Uterus (tissue), 4 donors: ENCODE data around the gene KLHL4. TPM values are rescaled to one million over a fixed set of nuclear protein-coding genes. Genes with fewer than 3 reads are reported as not detected.

ENCODE experiments used
- DNase-seq, 2 donors: peaks; one replicate each; pipeline ENCODE4 v3.0.0-alpha.2; 2019 to 2020
- H3K27ac ChIP-seq, 2 donors: fragments of 200-600 bp; sonication (generic); 1 replicate in 1 of 2; 2 replicates in 1 of 2; pipeline ENCODE4 v1.5.1; 2016 to 2018
- H3K27me3 ChIP-seq, 2 donors: fragments of 200-600 bp; sonication (generic); one replicate each; pipeline ENCODE4 v1.5.1; 2018 to 2019; ENCODE audit warnings: control low read depth in 1 of 2
- H3K36me3 ChIP-seq, 2 donors: fragments of 200-600 bp; sonication (generic); one replicate each; pipeline ENCODE4 v1.5.1; 2019; ENCODE audit warnings: control low read depth in 1 of 2
- H3K4me1 ChIP-seq, 2 donors: fragments of 200-600 bp; sonication (generic); one replicate each; pipeline ENCODE4 v1.5.1; 2018 to 2019; ENCODE audit warnings: control low read depth in 1 of 2
- H3K4me3 ChIP-seq, 2 donors: fragments of 200-600 bp; sonication (generic); 1 replicate in 1 of 2; 2 replicates in 1 of 2; pipeline ENCODE4 v1.5.1; 2018 to 2019; ENCODE audit warnings: mild to moderate bottlenecking in 1 of 2
- H3K9me3 ChIP-seq, 2 donors: fragments of 200-600 bp; sonication (generic); one replicate each; pipeline ENCODE4 v1.5.1; 2019; ENCODE audit warnings: control low read depth in 1 of 2
- CTCF ChIP-seq, 4 experiments: fragments of 200-600 bp in 2 of 4; fragments of 450-650 bp in 2 of 4; sonication (generic) in 2 of 4; IDR thresholded peaks; one replicate each; pipeline ENCODE4 v1.5.1; 2016 to 2019; ENCODE audit warnings: antibody characterized with exemption in 4 of 4, mild to moderate bottlenecking in 2 of 4, moderate library complexity in 1 of 4
- POLR2A ChIP-seq, 2 donors: fragments of 450-650 bp; IDR thresholded peaks; one replicate each; pipeline ENCODE4 v1.6.1; 2016; ENCODE audit warnings: antibody characterized with exemption in 2 of 2, mild to moderate bottlenecking in 1 of 2, moderate library complexity in 1 of 2
- intact Hi-C: fragments of 100-400 bp; cut with DNase I; formaldehyde crosslinking; loops from one replicate; pipeline ENCODE4 v1.15.1; 2023; ENCODE audit warnings: low total_unique reads
- total RNA-seq, 4 donors: library from RNA; depleted of rRNA in 3 of 4; stranded (reverse); fragments of >200 nt in 3 of 4; gene quantifications; one replicate each; pipeline versions ENCODE4 v1.1.0 to v1.2.4, GENCODE V29; 2014 to 2023
- donor health status: DM: yes; HTN: yes; CAD: no.

The KLHL4 gene
- total RNA-seq, 4 donors from 2014 or later, result 1.5 to 32.7 (median 7.0) TPM

GRCh38 chrX:87582453-87582852 is 64.9 kb downstream of the KLHL4 start:
- no peak overlapping the region for H3K27ac ChIP-seq
- H3K9me3 ChIP-seq, result no peaks in the 10 kb centered on the region
- no peaks in the 10 kb centered on the region for H3K36me3 ChIP-seq
- intact Hi-C loops, result no loop called here
- no peak for TF ChIP-seq CTCF (IDR thresholded peaks at IDR 0.05)
- no peak for TF ChIP-seq POLR2A (IDR thresholded peaks at IDR 0.05)
- no peak for DNase-seq
- no peaks in the 10 kb centered on the region for H3K27me3 ChIP-seq
- no peaks in the 10 kb centered on the region for H3K4me1 ChIP-seq
- H3K4me3 ChIP-seq, result no peak overlapping the region

GRCh38 chrX:87583679-87584078 is 66.1 kb downstream of the KLHL4 start:
- no peak overlapping the region for H3K4me3 ChIP-seq
- no peaks in the 10 kb centered on the region for H3K36me3 ChIP-seq
- no peak for DNase-seq
- intact Hi-C loops, result no loop called here
- H3K27me3 ChIP-seq, result no peaks in the 10 kb centered on the region
- H3K9me3 ChIP-seq, result no peaks in the 10 kb centered on the region
- no peak overlapping the region for H3K27ac ChIP-seq
- no peaks in the 10 kb centered on the region for H3K4me1 ChIP-seq
- no peak for TF ChIP-seq POLR2A (IDR thresholded peaks at IDR 0.05)
- TF ChIP-seq CTCF (IDR thresholded peaks at IDR 0.05), result no peak

- peaks cover 0 to 5% of the 10 kb centered on the region in 2 donors for H3K27me3 ChIP-seq
- intact Hi-C loops, result no loop called here
- no peak overlapping the region for H3K4me3 ChIP-seq
- H3K27ac ChIP-seq, result no peak overlapping the region
- no peak for DNase-seq
- TF ChIP-seq POLR2A (IDR thresholded peaks at IDR 0.05) (no peak), CTCF (IDR thresholded peaks at IDR 0.05) (no peak)
- no peaks in the 10 kb centered on the region for H3K9me3 ChIP-seq
- H3K36me3 ChIP-seq, result no peaks in the 10 kb centered on the region
- H3K4me1 ChIP-seq, result no peaks in the 10 kb centered on the region
These were observed 98.8 kb downstream of the KLHL4 start for GRCh38 chrX:87616371-87616770.

- intact Hi-C loops, result no loop called here
- TF ChIP-seq CTCF (IDR thresholded peaks at IDR 0.05) (no peak), POLR2A (IDR thresholded peaks at IDR 0.05) (no peak)
- no peak overlapping the region for H3K4me3 ChIP-seq
- no peaks in the 10 kb centered on the region for H3K9me3 ChIP-seq
- no peaks in the 10 kb centered on the region for H3K36me3 ChIP-seq
- no peaks in the 10 kb centered on the region for H3K27me3 ChIP-seq
- H3K27ac ChIP-seq, result peak overlapping the region; percentile 24 to 62
- H3K4me1 ChIP-seq, result no peaks in the 10 kb centered on the region
- no peak for DNase-seq
These were observed 104.1 kb downstream of the KLHL4 start for GRCh38 chrX:87621697-87622096.

- no peaks in the 10 kb centered on the region for H3K9me3 ChIP-seq
- no peak overlapping the region for H3K27ac ChIP-seq
- TF ChIP-seq CTCF (IDR thresholded peaks at IDR 0.05), result no peak
- TF ChIP-seq POLR2A (IDR thresholded peaks at IDR 0.05), result no peak
- H3K27me3 ChIP-seq, result no peaks in the 10 kb centered on the region
- no peak for DNase-seq
- no peak overlapping the region for H3K4me3 ChIP-seq
- H3K4me1 ChIP-seq, result no peaks in the 10 kb centered on the region
- no peaks in the 10 kb centered on the region for H3K36me3 ChIP-seq
- intact Hi-C loops, result no loop called here
These were observed 109.4 kb downstream of the KLHL4 start for GRCh38 chrX:87626996-87627395.
